GM19043 (cell line): ENCODE results near the gene EEPD1.

Experiments
- ATAC-seq: cut with Tn5 transposase; IDR thresholded peaks from one replicate; pipeline ENCODE4 v1.9.1; 2021; ENCODE audit warnings: low read depth; ENCODE audit not compliant: unreplicated experiment

The EEPD1 gene

GRCh38 chr7:36188906-36189305 is 35.9 kb downstream of the EEPD1 start:
- no peak for ATAC-seq

GRCh38 chr7:36190447-36191291 is 37.6 kb downstream of the EEPD1 start:
- ATAC-seq: no peak

GRCh38 chr7:36191292-36191920 is 38.4 kb downstream of the EEPD1 start:
- no peak for ATAC-seq

- ATAC-seq: no peak
These were observed 39.2 kb downstream of the EEPD1 start for GRCh38 chr7:36192053-36192824.

GRCh38 chr7:36192877-36193276 is 39.8 kb downstream of the EEPD1 start:
- no peak for ATAC-seq

GRCh38 chr7:36198854-36199266 is 45.8 kb downstream of the EEPD1 start:
- ATAC-seq: no peak

GRCh38 chr7:36199329-36199728 is 46.3 kb downstream of the EEPD1 start:
- no peak for ATAC-seq

- no peak for ATAC-seq
These were observed 48.2 kb downstream of the EEPD1 start for GRCh38 chr7:36201122-36201723.

- ATAC-seq: no peak
These were observed 49.3 kb downstream of the EEPD1 start for GRCh38 chr7:36202398-36202797.

- ATAC-seq: no peak
These were observed 50.2 kb downstream of the EEPD1 start for GRCh38 chr7:36203071-36203790.

GRCh38 chr7:36204044-36204663 is 51.1 kb downstream of the EEPD1 start:
- ATAC-seq: no peak

GRCh38 chr7:36204929-36205635 is 52.0 kb downstream of the EEPD1 start:
- no peak for ATAC-seq

GRCh38 chr7:36205803-36206202 is 52.7 kb downstream of the EEPD1 start:
- ATAC-seq: no peak

GRCh38 chr7:36207451-36208291 is 54.6 kb downstream of the EEPD1 start:
- ATAC-seq: no peak

GRCh38 chr7:36208426-36208825 is 55.4 kb downstream of the EEPD1 start:
- no peak for ATAC-seq

GRCh38 chr7:36208997-36209813 is 56.2 kb downstream of the EEPD1 start:
- ATAC-seq: no peak

- no peak for ATAC-seq
These were observed 56.7 kb downstream of the EEPD1 start for GRCh38 chr7:36209814-36210183.
